OCI-LY3 (cell line): ENCODE data around the gene KCNH3.

ENCODE experiments used
- CTCF ChIP-seq: fragments of 200-600, 300-600 bp; sonication (generic); IDR thresholded peaks from 2 replicates; pipeline ENCODE4 v1.5.1; 2014; ENCODE audit warnings: antibody characterized with exemption, low read length, low read depth
- EZH2phosphoT487 ChIP-seq: fragments of 200-600 bp; shearing (Covaris generic); IDR thresholded peaks from 2 replicates; pipeline ENCODE4 v1.6.1; 2018; ENCODE audit warnings: antibody characterized with exemption, mixed run types, low read depth

GRCh38 chr12:49568442-49569162, 29.8 kb downstream of the KCNH3 start:
- no peak for TF ChIP-seq CTCF
- no peak for TF ChIP-seq EZH2phosphoT487
